MCF 10A (cell line): ENCODE data around the gene PPP1R1A. TPM values are rescaled to one million over a fixed set of nuclear protein-coding genes. Genes with fewer than 3 reads are reported as not detected.

Source experiments
- BruUV-seq: library from RNA; stranded (reverse); fragments of 400-500 nt; replicated peaks from 2 replicates; lab custom pipeline; 2021; lab: Mats Ljungman, UMichigan
- CTCF ChIA-PET: fragments of 300-600 bp; sonication (Branson Sonifier 250); formaldehyde crosslinking; extraction: SDS; loops from one replicate; lab custom pipeline; 2021; ENCODE audit warnings: antibody characterized with exemption, inconsistent platforms; lab: Yijun Ruan, JAX
- POLR2A ChIA-PET: fragments of 300-600, 350-650 bp; sonication (Branson Sonifier 250); formaldehyde crosslinking; extraction: SDS; loops from one replicate; lab custom pipeline; 2020; ENCODE audit warnings: antibody characterized with exemption, inconsistent platforms; lab: Yijun Ruan, JAX
- DNase-seq: peaks from one replicate; pipeline ENCODE4 v3.0.0-alpha.2; 2018; ENCODE audit not compliant: unreplicated experiment
- H3K27ac Mint-ChIP-seq: one replicate; pipeline ENCODE4 v1.8.0; 2022; ENCODE audit warnings: mild to moderate bottlenecking, low read depth, mixed read lengths; ENCODE audit not compliant: unreplicated experiment
- H3K27me3 Mint-ChIP-seq: one replicate; pipeline ENCODE4 v1.8.0; 2022; ENCODE audit warnings: mixed read lengths; ENCODE audit not compliant: insufficient read depth, unreplicated experiment
- H3K36me3 Mint-ChIP-seq: one replicate; pipeline ENCODE4 v1.8.0; 2022; ENCODE audit warnings: mild to moderate bottlenecking, moderate library complexity, mixed read lengths; ENCODE audit not compliant: insufficient read depth, unreplicated experiment
- H3K4me1 Mint-ChIP-seq: one replicate; pipeline ENCODE4 v1.8.0; 2022; ENCODE audit warnings: mixed read lengths; ENCODE audit not compliant: insufficient read depth, unreplicated experiment
- H3K4me3 Mint-ChIP-seq: one replicate; pipeline ENCODE4 v1.8.0; 2022; ENCODE audit warnings: mild to moderate bottlenecking, moderate library complexity, mixed read lengths; ENCODE audit not compliant: unreplicated experiment
- H3K9me3 Mint-ChIP-seq: one replicate; pipeline ENCODE4 v1.8.0; 2022; ENCODE audit warnings: mixed read lengths; ENCODE audit not compliant: unreplicated experiment
- intact Hi-C: fragments of 100-400 bp; cut with micrococcal nuclease; formaldehyde crosslinking; loops from 2 replicates; pipeline ENCODE4 v1.14.1; 2022
- total RNA-seq: library from RNA; stranded (reverse); gene quantifications from 2 replicates; pipeline ENCODE4 v1.2.3, GENCODE V29; 2022
- TF ChIP-seq, protein P1 (sequence below): fragments of 200-600 bp; IDR thresholded peaks from one replicate; pipeline ENCODE4 v1.8.0; 2022; ENCODE audit warnings: antibody characterized with exemption, mild to moderate bottlenecking; ENCODE audit not compliant: unreplicated experiment

The PPP1R1A gene
- total RNA-seq, 1 experiment from 2014 or later, result not detected

DNA sequence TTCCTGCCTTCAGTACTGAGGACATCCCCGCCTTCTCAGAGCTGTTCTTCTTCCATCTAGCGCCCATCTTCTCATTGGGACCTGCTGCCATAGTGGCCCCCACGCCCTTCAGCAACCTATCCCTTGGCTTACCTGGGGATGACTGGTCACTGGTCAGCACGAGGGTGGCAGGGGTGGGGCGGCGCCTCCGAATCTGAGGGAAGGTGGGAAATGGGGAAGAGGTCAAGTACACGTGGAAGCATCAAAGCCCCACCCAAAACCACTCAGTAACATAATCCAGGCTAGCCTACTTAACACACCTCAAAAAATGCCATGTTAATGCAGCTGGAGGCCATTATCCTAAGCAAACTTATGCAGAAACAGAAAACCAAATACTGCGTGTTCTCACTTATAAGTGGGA lies 4.3 kb downstream of the PPP1R1A start:
- no peaks in the 10 kb centered on the region for H3K4me1 Mint-ChIP-seq
- intact Hi-C loops, result no loop called here
- no peak overlapping the region for H3K27ac Mint-ChIP-seq
- DNase-seq, result no peak
- H3K36me3 Mint-ChIP-seq, result no peaks in the 10 kb centered on the region
- no peaks in the 10 kb centered on the region for H3K9me3 Mint-ChIP-seq
- BruUV-seq, result no TSS peak
- CTCF ChIA-PET, result interaction anchor here (0.6 to 12.4 kb wide), 4 partner anchors 13 to 70 kb away, joined by 3 to 229 read pairs (median 4); no protein-coding TSS in a partner anchor
- no peak overlapping the region for H3K4me3 Mint-ChIP-seq
- POLR2A ChIA-PET, result interaction anchor here (0.6 kb wide), 1 partner anchor 95 kb away, joined by 3 read pairs; no protein-coding TSS in a partner anchor
- H3K27me3 Mint-ChIP-seq, result peaks cover 55% of the 10 kb centered on the region
- TF ChIP-seq, protein P1, sequence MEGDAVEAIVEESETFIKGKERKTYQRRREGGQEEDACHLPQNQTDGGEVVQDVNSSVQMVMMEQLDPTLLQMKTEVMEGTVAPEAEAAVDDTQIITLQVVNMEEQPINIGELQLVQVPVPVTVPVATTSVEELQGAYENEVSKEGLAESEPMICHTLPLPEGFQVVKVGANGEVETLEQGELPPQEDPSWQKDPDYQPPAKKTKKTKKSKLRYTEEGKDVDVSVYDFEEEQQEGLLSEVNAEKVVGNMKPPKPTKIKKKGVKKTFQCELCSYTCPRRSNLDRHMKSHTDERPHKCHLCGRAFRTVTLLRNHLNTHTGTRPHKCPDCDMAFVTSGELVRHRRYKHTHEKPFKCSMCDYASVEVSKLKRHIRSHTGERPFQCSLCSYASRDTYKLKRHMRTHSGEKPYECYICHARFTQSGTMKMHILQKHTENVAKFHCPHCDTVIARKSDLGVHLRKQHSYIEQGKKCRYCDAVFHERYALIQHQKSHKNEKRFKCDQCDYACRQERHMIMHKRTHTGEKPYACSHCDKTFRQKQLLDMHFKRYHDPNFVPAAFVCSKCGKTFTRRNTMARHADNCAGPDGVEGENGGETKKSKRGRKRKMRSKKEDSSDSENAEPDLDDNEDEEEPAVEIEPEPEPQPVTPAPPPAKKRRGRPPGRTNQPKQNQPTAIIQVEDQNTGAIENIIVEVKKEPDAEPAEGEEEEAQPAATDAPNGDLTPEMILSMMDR, result no peak

DNA sequence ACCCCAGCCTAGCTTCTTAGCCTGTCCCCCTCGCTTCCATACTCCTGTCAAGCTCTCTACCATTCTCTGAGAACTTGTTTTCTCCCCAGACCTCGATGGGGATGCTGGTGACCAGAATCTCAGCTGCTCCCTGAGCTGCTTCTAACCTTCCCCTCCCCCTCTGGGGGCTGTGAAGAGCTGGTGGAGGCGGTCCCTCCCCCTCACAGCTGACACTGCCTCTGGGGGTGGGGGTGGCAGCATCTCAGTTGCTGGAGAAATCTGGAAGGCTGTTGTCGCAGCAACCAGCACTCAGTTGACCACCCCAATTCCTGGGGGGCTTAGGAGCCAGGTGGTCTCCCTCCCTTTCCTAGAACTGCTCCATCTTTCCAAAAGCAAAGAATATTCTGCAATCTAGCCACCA lies 4.7 kb downstream of the PPP1R1A start:
- ChIA-PET CTCF (interaction anchor here (0.6 to 12.4 kb wide), 5 partner anchors 10 to 70 kb away, joined by 3 to 229 read pairs (median 5); no protein-coding TSS in a partner anchor), POLR2A (interaction anchor here (0.6 kb wide), 1 partner anchor 95 kb away, joined by 3 read pairs; no protein-coding TSS in a partner anchor)
- intact Hi-C loops, result no loop called here
- no TSS peak for BruUV-seq
- no peaks in the 10 kb centered on the region for H3K36me3 Mint-ChIP-seq
- no peaks in the 10 kb centered on the region for H3K9me3 Mint-ChIP-seq
- H3K4me3 Mint-ChIP-seq, result no peak overlapping the region
- TF ChIP-seq, protein P1, result no peak
- no peak overlapping the region for H3K27ac Mint-ChIP-seq
- H3K27me3 Mint-ChIP-seq, result peaks cover 55% of the 10 kb centered on the region
- no peak for DNase-seq
- H3K4me1 Mint-ChIP-seq, result no peaks in the 10 kb centered on the region

DNA sequence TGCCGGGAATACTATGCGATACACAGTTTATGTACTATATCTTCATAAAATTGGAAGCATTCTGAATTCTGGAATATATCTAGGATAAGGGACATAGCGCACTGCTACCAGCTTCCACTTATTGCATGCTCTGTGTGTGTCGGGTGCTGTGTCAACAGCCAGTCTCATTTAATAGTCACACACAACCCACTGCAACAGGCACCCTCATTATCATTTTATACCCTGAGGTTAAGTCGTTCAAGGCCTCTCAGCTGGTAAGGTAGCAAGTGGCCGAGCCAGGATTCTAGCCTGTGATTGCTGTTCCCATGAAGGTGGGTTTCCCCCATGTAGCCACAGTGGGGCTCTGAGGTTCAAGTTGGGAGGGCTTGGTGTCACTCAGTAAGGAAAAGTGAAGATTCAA lies 7.0 kb downstream of the PPP1R1A start:
- Mint-ChIP-seq H3K27me3 (peaks cover 58% of the 10 kb centered on the region), H3K4me3 (no peak overlapping the region), H3K36me3 (no peaks in the 10 kb centered on the region), H3K27ac (no peak overlapping the region), H3K4me1 (no peaks in the 10 kb centered on the region), H3K9me3 (no peaks in the 10 kb centered on the region)
- DNase-seq, result no peak
- TF ChIP-seq, protein P1, result no peak
- no TSS peak for BruUV-seq
- CTCF ChIA-PET, result interaction anchor here (0.6 to 12.4 kb wide), 6 partner anchors 11 to 182 kb away, joined by 3 to 229 read pairs (median 18); no protein-coding TSS in a partner anchor
- POLR2A ChIA-PET, result interaction anchor here (0.6 kb wide), 1 partner anchor 1135 kb away, joined by 4 read pairs; the partner anchor contains the start of gene BLOC1S1
- intact Hi-C loops, result no loop called here

DNA sequence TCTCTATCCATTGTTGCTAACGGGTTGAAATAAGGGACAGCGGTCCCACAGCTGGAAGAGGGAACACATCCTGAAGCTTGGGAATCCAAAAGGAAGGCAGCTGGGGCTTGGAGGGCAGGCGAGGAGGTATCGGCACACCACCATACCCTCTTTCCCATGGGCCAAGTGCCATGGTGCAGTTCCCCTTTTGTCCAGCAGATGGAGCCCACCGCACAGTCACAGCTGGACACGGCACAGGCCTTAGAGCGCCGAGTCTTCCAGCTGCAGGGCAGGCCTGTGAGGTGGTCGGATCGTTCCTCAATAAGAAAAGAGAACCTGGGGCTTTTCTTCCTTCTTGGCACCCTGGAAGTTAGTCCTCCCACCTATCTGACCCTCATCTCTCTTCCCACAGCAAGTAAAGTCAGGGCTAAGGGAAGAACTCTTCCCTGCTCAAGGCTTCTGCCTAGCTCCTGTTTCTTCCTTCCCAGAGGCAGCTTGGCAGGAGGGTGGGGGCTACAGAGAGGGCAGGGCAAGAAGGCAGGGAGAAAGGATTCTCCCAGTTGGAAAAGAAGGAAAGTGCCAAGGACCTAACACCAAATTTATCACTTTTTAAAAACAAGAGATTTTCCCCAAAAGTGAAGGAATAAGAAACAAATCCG lies 8.6 kb downstream of the PPP1R1A start:
- H3K4me1 Mint-ChIP-seq, result no peaks in the 10 kb centered on the region
- CTCF ChIA-PET, result interaction anchor here (0.6 to 12.4 kb wide), 33 partner anchors 9 to 731 kb away, joined by 3 to 229 read pairs (median 4); partner anchors contain the start of gene PPP1R1A
- H3K4me3 Mint-ChIP-seq, result no peak overlapping the region
- TF ChIP-seq, protein P1, result peak; percentile 99
- no peaks in the 10 kb centered on the region for H3K9me3 Mint-ChIP-seq
- H3K36me3 Mint-ChIP-seq, result no peaks in the 10 kb centered on the region
- BruUV-seq, result no TSS peak
- peaks cover 62% of the 10 kb centered on the region for H3K27me3 Mint-ChIP-seq
- POLR2A ChIA-PET, result interaction anchor here (0.6 to 0.7 kb wide), 2 partner anchors 19 to 29 kb away, joined by 3 read pairs; no protein-coding TSS in a partner anchor
- H3K27ac Mint-ChIP-seq, result no peak overlapping the region
- intact Hi-C loops, result no loop called here
- peak; percentile 83 for DNase-seq
